GM10266 (cell line): ENCODE measurements around the gene GPSM1.

Source experiments
- DNase-seq: peaks from one replicate; pipeline ENCODE4 v3.0.0; 2012; ENCODE audit errors: extremely low spot score
- TF ChIP-seq, protein P1 (sequence below): IDR thresholded peaks from 2 replicates; pipeline ENCODE4 v1.5.1; 2012; ENCODE audit warnings: mild to moderate bottlenecking, low read depth; ENCODE audit not compliant: control insufficient read depth, insufficient read depth; ENCODE audit errors: missing control alignments

The GPSM1 gene

DNA sequence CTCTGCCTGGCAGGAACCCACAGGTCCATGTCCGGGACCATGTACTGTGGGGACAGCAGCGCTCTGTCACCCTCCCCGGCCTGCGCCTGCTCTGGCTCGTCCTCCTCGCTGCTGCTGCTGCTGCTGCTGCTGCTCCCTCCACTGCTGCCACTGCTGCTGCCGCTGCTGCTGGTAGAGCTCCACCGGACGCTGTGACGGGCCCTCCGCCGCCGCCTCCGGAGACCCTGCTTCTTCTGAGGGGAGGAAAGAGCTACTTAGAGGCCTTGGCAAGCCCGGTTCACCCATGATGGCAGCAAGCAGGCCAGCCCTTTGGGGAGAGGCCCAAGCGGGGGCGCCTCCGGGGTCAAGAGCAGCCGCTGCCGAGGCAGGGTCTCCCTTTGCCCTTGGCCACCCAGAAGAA is 56.1 kb downstream of the GPSM1 start:
- DNase-seq = no peak
- TF ChIP-seq, protein P1, sequence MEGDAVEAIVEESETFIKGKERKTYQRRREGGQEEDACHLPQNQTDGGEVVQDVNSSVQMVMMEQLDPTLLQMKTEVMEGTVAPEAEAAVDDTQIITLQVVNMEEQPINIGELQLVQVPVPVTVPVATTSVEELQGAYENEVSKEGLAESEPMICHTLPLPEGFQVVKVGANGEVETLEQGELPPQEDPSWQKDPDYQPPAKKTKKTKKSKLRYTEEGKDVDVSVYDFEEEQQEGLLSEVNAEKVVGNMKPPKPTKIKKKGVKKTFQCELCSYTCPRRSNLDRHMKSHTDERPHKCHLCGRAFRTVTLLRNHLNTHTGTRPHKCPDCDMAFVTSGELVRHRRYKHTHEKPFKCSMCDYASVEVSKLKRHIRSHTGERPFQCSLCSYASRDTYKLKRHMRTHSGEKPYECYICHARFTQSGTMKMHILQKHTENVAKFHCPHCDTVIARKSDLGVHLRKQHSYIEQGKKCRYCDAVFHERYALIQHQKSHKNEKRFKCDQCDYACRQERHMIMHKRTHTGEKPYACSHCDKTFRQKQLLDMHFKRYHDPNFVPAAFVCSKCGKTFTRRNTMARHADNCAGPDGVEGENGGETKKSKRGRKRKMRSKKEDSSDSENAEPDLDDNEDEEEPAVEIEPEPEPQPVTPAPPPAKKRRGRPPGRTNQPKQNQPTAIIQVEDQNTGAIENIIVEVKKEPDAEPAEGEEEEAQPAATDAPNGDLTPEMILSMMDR = no peak

DNA sequence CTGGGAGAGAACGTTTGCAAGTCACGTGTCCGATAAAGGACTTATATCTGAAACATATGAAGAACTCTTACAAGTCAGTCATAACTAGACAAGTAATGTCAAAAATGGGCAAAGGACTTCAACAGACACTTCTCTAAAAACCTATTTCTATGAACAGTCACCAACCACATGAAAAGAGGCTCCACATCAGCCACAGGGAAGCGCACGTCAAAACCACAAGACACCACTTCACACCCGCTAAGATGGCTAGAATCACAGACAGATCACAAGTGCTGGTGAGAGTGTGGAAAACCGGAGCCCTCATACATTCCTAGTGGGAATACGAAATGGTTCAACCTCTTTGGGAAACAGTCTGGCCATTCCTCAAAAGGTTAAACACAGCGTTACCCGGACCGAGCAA is 57.7 kb downstream of the GPSM1 start:
- DNase-seq = no peak
- TF ChIP-seq, protein P1 = no peak

DNA sequence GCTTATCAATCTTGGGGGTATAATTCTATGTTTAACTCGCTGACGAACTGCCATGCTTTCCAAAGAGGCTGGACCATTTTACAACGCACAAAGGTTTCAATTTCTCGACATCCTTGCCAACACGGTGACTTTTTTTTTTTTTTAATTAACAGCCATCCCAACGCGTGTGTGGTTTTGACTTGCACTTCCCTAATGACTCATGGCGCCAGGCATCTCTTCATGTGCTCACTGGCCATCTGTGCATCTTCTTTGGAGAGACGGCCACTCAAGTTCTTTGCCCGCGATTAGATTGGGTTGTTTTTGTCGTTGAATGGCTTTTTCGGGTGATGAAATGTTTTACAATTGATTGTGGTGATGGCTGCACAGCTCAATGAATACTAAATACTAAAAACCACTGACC is 58.7 kb downstream of the GPSM1 start:
- TF ChIP-seq, protein P1 = no peak
- DNase-seq = no peak

DNA sequence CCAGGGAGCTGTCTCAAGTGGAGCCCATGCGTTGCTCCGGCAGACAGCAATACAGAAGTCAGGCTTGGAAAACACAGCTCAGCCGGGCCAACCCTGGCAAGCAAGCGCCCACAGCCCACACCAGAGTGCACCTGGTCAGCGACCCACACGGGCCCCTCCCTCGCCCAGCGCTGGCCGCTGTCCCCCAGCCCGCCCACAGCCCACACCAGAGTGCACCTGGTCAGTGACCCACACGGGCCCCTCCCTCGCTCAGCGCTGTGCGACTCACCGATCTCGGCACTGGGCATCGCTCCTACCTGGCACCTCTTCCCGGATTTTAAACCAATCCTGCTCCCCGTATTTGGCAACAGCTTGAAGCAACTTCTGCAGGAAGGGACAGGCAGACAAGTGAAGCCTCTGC is 59.9 kb downstream of the GPSM1 start:
- TF ChIP-seq, protein P1 = no peak
- no peak for DNase-seq

DNA sequence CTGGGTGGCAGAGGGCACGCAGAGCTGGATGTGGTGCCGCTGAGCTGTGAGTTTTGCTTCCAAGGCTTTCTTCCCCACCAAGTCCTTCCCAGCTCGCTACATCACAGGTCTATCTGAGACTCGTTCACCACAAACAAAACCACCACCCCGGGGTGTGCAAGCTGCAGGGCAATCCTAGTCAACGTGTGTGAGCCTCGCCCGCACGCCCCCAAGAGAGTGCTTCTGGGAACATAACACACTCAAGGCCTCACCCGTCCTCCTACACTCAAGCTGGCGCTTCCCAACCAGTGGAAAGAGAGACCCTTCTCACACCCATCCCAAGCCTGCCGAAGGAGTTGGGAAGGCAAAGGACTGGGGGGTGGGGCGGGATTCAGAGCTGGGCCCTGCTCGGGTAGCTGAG is 62.1 kb downstream of the GPSM1 start:
- TF ChIP-seq, protein P1 = no peak
- DNase-seq = no peak

DNA sequence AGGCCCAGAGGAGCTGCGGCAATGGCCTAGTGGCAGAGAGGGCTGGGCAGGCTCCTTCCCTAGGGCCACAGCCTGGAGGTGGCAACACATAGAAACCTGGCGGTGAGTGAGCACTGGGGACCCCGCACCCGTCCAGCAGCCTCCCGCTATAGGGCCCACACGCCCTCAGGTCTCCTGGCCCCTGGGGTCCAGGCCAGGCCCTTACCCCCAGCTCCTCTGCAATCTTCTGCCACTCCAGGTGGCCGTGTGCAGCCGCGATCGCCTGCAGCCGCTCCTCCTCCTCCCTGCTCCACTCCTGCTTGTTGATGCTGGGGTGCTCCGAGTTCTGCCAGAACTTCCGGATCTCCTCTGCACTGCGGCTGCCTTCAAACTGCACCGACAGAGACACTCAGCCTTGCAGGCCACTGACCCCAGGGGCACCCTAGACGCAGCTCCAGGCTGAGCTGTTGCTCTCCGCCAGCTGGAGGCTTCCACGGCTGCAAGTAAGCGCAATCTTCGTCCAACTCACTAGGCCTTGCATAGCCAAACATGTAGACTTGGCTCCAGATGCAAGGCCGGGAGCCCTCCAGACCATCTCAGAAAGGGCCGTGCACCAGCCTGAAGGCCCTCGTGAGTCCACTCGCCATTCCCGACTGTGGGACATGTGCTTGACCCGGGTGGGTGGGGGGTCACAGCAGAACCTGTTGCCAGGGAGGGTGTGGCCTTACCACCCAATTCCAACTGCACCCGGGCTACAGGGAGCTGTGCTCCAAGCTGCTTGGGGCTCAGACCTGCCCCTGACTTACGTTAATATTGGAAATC is 64.6 kb downstream of the GPSM1 start:
- TF ChIP-seq, protein P1 = no peak
- DNase-seq = no peak
